ENCODE data around the gene CHEK1.
"Not testable (repeated sequence)": the region's sequence is repeated elsewhere in the genome, so short reads cannot be mapped to it uniquely, and the experiment has no call there.

CHEK1 gene

DNA sequence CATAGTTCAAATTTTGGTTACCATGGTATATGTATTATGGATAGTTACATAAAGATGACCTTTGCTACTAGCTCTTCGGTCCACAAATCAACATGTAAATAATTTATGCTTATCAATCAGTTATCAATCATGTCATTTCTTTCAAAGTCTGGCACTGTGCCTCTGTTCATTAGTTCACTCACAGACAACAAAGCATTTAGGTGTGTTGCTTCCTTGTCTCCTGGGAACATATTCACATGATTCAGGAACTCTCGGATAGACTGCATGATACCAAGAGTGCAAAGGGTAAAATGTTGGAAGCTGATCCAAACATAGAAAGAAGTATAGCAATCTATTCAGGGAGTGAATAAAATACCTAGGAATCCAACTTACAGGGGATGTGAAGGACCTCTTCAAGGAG lies 70.0 kb downstream of the CHEK1 start:
- no peak for DNase-seq (ENCODE audit: low read depth in 2 of 2)

DNA sequence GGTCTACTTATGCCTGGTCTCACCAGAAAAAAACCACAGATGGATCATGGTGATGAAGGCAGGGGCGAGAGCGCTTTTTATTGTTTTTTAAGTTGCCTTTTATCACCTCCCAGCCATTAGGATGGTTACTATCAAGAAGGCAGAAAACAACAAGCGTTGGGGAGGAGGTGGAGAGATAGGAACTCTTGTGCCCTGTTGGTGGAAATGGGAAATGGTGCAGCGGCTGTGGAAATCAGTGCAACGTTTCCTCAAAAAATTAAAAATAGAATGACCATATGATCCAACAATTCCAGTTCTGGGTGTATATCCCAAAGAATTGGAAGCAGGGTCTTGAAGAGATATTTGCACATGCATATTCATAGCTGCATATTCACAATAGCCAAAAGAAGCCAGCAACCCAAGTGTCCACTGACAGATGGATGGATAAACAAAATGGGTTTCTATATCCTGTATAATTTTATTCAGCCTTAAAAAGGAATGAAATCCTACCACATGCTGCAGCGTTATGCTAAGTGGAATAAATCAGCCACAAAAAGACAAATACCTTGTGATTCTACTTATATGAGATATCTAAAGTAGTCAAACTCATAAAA lies 76.2 kb downstream of the CHEK1 start:
- no peak for DNase-seq (ENCODE audit: low read depth in 2 of 2)

DNA sequence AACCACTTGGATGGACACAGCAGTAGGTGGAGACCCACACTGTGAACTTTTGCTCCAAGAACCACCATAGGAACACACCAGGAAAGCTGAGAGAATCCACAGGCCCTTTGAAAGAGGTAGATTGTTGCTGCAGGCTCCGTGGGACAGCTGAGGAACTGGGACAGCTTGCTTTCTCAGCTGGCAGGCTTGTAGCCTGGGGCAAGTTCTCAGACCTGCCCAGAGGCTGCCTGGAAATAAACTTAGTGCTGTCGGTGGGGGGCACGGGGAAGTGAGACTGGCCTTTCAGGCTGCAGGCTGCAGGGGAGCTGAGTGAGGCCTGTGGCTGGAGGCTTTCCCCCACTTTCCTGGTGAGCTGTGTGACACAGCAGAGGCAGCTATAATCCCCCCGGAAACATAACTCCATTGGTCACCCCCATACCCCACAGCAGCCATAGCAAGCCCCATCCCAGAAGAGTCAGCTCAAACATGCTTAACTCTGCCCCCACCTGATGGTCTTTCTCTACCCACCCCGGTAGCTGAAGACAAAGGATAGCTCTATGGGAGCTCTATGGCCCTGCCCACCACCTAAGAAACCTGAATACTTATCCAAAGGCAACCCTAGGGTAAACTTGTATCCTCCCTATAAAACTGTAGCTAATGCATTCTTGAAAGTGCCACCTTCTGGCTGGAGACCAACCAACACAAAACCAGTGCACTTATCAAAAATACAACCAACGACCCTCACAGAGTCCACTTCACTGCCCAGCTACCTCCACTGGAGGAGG lies 77.1 kb downstream of the CHEK1 start:
- DNase-seq (ENCODE audit: low read depth in 2 of 2) = no peak

DNA sequence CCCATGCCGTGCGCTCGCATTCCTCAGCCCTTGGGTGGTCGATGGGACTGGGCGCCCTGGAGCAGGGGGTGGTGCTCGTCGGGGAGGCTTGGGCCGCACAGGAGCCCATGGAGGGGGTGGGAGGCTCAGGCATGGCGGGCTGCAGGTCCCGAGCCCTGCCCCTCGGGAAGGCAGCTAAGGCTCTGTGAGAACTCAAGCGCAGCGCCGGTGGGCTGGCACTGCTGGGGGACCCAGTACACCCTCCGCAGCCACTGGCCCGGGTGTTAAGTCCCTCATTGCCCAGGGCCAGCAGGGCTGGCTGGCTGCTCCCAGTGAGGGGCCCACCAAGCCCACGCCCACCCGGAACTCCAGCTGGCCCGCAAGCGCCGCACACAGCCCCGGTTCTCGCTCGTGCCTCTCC lies 79.7 kb downstream of the CHEK1 start:
- not testable (repeated sequence) for DNase-seq (ENCODE audit: low read depth in 2 of 2)

DNA sequence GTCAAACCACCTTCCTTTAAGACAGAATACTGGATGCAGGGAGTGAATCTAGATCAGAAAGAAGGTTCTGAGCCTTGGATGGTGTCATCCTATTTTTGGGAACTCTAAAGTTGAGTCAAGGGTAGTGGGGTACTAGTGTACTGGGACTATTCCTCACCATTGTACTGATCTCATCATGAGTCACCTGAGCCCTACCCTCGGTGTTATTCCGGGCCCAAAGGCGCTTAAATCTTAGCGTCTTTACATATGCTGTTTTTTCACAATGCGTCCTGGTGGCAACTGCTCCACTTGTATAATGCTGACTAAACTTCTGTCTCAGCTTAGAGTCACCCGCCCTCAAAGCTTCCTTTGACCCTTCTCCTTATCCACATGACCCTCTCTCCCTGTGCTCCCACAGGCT lies 95.8 kb downstream of the CHEK1 start:
- no peak for DNase-seq (ENCODE audit: low read depth in 2 of 2)

DNA sequence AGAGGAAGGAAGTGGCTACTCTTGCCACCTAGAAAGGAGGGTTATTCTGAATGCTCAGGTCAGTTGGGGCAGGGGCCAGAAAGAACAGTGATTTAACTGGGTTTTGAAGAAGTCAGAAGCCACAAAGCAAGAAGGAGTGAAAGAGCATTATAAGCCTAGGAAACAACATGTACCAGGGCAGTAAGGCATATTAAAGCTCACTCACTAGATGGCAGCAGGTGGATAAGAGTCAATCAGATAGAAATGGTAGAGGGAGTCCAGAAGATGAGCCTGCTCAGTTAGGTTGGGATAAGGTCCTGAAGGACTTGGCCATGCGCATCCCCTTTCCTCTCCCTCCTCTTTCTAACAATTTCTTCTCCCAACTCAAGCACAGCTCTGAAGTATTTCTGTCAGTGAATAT lies 99.2 kb downstream of the CHEK1 start:
- no peak for DNase-seq (ENCODE audit: low read depth in 2 of 2)

All from fibroblast of skin of left biceps (primary cell).